Activated CD4-positive, alpha-beta T cell treated with anti-CD3 and anti-CD28 coated beads for 24 hours (primary cell): ENCODE data around the gene MAGOH.

ENCODE experiments used
- DNase-seq, 2 donors: peaks; one replicate each; pipeline ENCODE4 v3.0.0-alpha.2; 2020; ENCODE audit warnings: low read depth in 2 of 2

The MAGOH gene

GRCh38 chr1:53270873-53271272 lies 32.6 kb upstream of the MAGOH start:
- DNase-seq: no peak

- no peak for DNase-seq
Measured at GRCh38 chr1:53270107-53270506, 31.8 kb upstream of the MAGOH start.

GRCh38 chr1:53267761-53268160 lies 29.4 kb upstream of the MAGOH start:
- DNase-seq: no peak

GRCh38 chr1:53266038-53266437 lies 27.7 kb upstream of the MAGOH start:
- DNase-seq: no peak

GRCh38 chr1:53265581-53265980 lies 27.3 kb upstream of the MAGOH start:
- DNase-seq: no peak

DNA sequence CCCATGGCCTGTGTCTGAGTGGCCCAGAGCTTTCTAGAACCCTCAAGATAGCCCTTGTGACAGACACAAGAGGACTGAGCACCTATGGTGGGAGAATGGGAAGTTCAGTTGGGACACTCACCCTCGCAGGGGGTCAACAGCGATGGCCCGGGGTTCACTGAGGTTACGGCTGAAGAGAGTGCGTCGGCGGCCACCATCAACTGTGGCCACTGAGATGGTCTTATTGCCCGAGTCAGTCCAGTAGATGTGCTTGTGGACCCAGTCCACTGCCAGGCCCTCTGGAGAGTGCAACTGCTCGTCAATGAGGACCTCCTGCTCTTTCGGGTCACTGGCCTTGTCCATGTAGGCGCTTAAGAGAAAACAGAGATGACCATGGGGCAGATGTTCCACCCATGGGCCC lies 25.7 kb upstream of the MAGOH start:
- no peak for DNase-seq

DNA sequence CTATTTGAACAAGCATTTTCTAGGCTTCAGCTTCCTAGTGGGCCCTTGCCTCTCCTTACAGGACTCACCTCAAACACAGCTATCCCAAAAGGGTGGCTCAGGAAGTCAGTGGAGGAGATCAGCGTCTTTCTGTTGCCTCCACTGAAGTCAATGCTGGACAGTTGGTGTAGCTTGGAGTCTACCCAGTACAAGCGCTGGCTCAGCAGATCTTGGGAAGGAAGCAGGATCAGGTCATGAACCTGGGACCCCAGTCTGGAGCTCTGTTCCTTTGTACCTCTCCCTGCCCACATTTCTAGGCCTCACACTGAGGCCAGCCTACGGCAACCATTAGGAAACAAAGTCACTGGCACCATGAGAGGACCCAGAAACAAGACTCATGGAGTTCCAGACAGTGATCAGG lies 23.7 kb upstream of the MAGOH start:
- no peak for DNase-seq

- DNase-seq: no peak
Measured at GRCh38 chr1:53260631-53261247, 22.4 kb upstream of the MAGOH start.

- DNase-seq: no peak
Measured at GRCh38 chr1:53259932-53260331, 21.6 kb upstream of the MAGOH start.

DNA sequence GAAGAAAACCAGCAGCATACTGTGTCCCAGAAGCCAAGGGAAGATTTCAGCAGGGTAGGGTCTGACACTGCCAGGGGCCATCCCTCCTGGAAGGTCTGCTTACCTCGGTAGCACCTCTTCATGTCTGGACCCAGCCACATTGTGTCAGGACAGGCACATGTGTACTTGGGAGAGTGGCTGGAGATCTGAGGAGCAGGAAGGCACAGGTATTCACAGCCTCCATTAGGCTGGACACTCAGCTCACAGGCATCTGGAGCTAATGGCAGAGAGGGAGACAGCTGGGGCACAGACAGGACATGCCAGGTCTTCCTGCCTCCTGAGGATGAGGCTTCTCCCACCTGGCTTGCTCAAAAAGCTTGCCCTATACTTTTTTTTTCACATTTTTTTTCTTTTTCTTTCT lies 19.9 kb upstream of the MAGOH start:
- no peak for DNase-seq

- DNase-seq: no peak
Measured at GRCh38 chr1:53257454-53258081, 19.2 kb upstream of the MAGOH start.

- no peak for DNase-seq
Measured at GRCh38 chr1:53256511-53257453, 18.5 kb upstream of the MAGOH start.

DNA sequence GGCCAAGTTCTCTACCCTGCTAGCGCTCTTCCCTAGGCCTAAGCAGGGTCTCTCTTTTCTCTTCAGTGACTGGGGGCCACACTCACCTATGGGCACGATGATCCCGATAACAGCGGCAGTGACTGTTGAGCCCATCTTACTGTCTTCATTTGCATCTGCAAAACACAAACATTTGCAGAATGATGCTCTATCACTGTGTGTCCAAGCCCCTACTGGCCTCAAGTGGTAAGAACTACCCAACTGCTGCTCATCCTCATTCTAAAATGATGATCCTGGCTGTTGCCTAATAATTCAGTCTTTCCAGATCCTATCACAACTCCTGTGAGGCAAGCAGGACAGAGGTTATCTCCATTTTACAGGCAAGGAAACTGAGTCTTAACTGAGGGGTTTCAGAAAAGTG lies 16.7 kb upstream of the MAGOH start:
- DNase-seq: no peak

- DNase-seq: no peak
Measured at GRCh38 chr1:53254011-53254640, 15.8 kb upstream of the MAGOH start.

DNA sequence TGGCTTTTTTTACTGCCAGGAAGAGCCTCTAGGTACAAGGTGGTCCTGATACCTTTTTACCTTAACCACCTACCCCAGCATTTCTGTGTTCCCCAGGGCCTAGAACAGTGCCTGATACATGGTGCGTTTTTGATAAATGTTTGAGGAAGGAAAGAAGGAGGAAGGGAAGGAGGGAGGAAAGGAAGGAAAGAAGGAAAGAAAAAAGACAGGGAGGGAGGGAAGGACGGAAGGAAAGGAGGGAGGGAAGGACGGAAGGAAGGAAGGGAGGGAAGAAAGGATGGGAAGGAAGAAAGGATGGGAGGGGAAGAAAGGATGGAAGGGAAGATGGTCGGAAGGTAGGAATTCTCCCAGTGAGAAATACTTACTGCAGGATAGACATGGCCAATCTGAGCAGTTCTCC lies 12.0 kb upstream of the MAGOH start:
- DNase-seq: no peak

- DNase-seq: no peak
Measured at GRCh38 chr1:53249706-53250105, 11.4 kb upstream of the MAGOH start.

- no peak for DNase-seq
Measured at GRCh38 chr1:53246261-53247134, 8.2 kb upstream of the MAGOH start.

DNA sequence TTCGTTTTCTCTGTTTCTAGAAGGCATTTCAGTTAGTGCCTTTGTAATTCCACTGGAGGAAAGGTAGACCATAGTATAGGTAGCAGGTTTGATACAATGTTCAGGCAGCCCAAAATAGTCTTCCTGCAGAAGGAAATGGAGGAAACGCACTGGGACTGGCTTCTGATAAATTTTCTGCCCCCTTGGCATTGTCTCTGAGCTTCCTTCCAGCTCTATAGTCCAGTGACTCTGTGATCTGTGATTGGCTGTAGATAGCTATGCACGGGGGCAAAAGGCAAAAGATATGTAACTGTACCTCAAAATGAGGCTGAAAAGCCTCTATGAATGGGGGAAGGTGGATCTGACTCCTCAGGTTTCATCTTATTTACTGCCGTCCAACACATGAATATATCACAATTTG lies 5.8 kb upstream of the MAGOH start:
- no peak for DNase-seq

- DNase-seq: no peak
Measured at GRCh38 chr1:53242381-53242780, 4.1 kb upstream of the MAGOH start.

DNA sequence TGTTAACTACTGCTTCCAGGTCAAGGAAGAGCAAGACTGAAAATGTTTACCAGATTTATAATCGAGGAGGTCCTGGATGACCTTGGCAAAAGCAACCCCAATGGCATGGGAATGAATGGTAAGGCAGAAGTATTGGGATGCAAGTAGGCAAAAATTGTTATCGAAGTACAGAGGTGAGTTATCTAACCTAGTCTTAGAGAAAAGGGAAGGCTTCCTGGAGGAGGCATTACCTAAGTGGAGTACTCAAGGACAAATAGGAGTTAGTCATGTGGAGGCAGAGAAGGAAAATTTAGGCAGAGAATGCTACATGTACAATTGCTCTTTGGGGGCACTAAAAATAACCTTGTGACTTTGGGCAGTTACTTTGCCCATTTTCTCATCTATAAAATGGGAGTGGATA lies 3.5 kb upstream of the MAGOH start:
- DNase-seq: no peak

DNA sequence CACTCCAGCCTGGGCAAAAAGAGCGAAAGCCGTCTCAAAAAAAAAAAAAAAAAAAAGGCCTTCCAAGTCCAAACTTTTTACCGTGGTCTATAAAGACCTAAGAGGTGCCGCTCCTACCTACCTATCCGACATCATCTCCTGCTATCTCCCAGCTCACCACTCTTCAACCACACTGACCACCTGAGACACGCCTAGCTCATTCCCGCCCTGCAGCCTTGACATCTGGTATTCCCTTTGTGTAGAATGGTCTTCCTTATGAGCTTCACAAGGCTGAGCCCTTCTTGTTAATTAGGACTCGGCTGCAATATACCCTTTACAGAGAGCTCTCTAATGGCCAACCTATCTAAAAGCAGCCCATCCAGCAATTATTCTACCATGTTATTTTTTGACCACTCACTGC lies 680 bp downstream of the MAGOH start:
- DNase-seq: no peak

DNA sequence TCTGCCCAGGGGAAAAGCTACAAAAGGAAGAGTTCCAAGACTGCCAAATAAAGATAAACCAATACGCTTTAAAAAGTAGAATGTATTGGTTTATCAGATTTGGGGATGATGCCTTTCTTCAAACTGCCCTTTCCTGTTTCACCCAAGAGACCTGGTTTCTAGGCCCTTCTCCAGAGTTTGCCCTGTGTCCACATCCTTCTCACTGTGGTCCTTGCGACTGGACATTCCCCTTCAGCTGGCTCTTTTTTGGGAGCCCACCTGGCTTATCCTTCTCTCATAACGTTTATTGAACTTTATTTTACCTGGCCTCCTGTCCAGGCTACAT lies 17.4 kb downstream of the MAGOH start:
- DNase-seq: no peak
